Peyer's patch (tissue), 4 donors: ENCODE results near the gene PALS1.

Experiments used
- POLR2A ChIP-seq, 2 donors: fragments of 450-650 bp; IDR thresholded peaks; one replicate each; pipeline ENCODE4 v1.5.1; 2017; ENCODE audit warnings: antibody characterized with exemption in 2 of 2, mild to moderate bottlenecking in 2 of 2, moderate library complexity in 2 of 2
- TF ChIP-seq, protein P1 (sequence below), 6 experiments: fragments of 450-650 bp in 4 of 6; fragments of 200-600 bp in 2 of 6; sonication (generic) in 1 of 6; IDR thresholded peaks; one replicate each; pipeline ENCODE4 v1.5.1; 2017 to 2019; ENCODE audit warnings: antibody characterized with exemption in 6 of 6, mild to moderate bottlenecking in 3 of 6, moderate library complexity in 1 of 6

- TF ChIP-seq, protein P1, sequence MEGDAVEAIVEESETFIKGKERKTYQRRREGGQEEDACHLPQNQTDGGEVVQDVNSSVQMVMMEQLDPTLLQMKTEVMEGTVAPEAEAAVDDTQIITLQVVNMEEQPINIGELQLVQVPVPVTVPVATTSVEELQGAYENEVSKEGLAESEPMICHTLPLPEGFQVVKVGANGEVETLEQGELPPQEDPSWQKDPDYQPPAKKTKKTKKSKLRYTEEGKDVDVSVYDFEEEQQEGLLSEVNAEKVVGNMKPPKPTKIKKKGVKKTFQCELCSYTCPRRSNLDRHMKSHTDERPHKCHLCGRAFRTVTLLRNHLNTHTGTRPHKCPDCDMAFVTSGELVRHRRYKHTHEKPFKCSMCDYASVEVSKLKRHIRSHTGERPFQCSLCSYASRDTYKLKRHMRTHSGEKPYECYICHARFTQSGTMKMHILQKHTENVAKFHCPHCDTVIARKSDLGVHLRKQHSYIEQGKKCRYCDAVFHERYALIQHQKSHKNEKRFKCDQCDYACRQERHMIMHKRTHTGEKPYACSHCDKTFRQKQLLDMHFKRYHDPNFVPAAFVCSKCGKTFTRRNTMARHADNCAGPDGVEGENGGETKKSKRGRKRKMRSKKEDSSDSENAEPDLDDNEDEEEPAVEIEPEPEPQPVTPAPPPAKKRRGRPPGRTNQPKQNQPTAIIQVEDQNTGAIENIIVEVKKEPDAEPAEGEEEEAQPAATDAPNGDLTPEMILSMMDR (IDR thresholded peaks at IDR 0.05) = no peak
- no peak for TF ChIP-seq POLR2A (IDR thresholded peaks at IDR 0.05)
These were observed 19.8 kb upstream of the PALS1 start for GRCh38 chr14:67221248-67221981.
